ENCODE measurements around the gene EPHB4.
"Not testable (repeated sequence)": the region's sequence is repeated elsewhere in the genome, so short reads cannot be mapped to it uniquely, and the experiment has no call there.

EPHB4 gene

DNA sequence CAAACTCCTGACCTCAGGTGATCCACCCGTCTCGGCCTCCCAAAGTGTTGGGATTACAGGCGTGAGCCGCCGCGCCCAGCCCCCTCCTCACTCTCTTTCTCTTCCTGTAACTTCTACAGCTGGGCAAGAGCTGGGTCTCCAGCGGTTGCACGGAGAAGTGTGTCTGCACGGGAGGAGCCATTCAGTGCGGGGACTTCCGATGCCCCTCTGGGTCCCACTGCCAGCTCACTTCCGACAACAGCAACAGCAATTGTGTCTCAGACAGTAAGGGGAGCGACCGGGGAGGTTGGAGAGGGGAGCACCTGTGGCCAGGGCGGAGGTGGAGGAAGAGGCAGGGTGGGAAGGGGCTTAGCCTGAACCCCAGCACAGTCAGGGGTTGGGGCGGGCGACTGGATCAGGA, 41.4 kb downstream of the EPHB4 start:
- DNase-seq, result no peak

DNA sequence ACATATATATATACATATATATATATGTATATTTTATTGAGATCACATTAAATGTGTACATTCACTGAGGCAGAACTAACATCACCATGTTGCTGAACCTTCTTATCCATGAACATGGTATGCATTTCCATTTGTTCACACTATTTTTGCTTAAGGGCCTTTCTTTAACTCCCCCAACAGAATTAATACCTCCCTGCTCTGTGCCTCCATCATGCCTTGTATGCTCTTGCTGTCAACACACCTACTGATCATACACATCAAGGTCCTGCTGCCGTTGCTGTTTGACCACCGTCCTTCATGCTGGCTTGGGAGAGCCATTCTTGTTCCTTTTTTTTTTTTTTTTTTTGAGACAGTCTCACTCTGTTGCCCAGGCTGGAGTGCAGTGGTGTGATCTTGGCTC, 43.5 kb downstream of the EPHB4 start:
- DNase-seq, result no peak

DNA sequence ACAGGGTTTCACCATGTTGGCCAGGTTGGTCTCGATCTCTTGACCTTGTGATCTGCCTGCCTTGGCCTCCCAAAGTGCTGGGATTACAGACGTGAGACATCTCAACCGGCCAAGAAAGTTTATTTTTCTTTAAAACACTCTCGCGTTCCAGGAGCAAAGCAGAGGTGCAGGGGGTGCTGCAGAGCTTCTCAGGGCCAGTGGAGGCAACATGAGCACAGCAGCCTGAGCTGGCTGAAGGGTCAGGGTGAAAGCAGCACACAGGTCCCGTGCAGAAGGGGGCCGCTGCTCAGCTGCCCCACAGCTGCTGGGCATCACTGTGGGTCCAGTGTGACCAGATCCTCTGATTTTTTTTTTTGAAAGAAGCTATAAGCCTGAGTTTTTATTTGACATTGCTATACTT, 46.1 kb downstream of the EPHB4 start:
- DNase-seq, result no peak

DNA sequence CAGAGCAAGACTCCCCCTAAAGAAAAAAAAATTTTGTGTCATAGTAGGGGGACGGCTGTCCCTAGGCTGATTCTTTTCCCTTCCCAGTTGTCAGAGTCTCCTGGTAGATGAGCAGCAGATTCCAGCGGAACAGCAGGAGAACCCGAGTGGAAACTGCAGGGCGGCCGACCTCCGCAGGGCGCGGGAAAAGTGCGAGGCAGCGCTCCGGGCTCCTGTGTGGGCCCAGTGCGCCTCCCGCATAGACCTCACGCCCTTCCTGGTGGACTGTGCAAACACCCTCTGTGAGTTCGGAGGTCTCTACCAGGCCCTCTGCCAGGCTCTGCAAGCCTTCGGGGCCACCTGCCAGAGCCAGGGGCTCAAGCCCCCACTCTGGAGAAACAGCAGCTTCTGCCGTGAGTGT, 48.0 kb downstream of the EPHB4 start:
- DNase-seq, result no peak

DNA sequence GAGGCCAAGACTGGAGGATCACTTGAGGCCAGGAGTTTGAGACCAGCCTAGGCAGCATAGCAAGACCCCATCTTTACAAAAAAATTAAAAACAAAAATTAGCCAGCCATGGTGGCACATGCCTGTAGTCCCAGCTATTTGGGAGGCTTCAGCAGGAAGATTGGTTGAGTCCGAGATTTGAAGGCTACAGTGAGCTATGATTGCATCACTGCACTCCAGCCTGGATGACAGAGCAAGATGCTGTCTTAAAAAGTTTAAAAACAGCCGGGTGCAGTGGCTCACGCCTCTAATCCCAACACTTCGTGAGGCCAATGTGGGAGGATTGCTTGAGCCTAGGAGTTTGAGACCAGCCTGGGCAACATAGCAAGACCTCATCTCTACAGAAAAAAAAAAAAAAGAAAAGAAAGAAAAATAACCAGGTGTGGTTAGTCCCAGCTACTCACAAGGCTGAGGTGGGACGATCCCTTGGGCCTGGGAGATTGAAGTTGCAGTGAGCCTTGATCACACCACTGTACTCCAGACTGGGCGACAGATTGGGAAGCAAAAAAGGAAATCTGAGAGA, 49.2 kb downstream of the EPHB4 start:
- no peak for DNase-seq

DNA sequence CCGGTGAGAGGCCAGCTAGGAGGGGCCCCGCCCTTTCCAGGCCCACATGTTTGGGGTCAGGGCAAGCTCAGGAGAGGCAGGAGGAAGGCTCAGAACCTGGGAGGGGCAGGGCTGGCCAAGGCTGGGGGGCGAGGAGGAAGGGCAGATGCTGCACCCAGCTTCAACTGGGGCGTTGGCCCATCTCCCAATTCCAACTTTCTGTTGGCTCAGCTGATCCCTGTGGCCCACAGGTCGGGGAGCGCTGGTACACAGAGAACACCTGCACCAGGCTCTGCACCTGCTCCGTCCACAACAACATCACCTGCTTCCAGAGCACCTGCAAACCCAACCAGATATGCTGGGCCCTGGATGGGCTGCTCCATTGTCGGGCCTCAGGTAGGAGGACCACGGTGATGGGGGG, 53.8 kb downstream of the EPHB4 start:
- no peak for DNase-seq

DNA sequence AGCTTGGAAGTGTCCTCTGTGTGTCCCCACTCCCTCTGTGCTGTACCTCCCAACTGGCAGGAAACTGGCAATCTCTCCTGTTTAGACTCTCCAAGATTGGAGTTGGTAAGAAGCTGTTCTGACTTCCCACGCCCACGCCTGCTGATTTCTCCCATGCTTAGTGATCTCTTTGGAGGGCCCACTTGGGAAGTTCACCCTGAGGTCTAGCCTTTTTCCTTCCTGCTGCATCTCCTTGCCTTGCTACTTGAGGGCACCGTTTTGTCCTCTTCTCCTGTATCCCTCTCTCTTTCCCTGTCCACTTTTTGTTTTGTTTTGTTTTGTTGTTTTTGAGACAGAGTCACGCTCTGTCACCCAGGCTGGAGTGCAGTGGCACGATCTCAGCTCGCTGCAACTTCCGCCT, 58.5 kb downstream of the EPHB4 start:
- no peak for DNase-seq

DNA sequence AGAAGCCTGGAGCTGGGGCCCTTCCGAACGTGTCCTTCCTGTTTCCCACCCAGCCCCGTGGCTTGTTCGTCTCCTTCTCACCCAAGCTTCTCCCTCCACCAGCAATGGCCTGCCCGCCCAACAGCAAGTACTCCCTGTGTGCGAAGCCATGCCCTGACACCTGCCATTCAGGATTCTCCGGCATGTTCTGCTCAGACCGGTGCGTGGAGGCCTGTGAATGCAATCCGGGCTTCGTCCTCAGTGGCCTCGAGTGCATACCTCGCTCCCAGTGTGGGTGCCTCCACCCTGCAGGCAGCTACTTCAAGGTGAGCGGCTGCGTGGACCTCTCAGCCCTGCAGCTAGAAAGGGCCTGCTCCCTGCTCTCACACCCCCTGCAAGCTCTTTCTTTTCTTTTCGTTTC, 62.1 kb downstream of the EPHB4 start:
- DNase-seq, result no peak

DNA sequence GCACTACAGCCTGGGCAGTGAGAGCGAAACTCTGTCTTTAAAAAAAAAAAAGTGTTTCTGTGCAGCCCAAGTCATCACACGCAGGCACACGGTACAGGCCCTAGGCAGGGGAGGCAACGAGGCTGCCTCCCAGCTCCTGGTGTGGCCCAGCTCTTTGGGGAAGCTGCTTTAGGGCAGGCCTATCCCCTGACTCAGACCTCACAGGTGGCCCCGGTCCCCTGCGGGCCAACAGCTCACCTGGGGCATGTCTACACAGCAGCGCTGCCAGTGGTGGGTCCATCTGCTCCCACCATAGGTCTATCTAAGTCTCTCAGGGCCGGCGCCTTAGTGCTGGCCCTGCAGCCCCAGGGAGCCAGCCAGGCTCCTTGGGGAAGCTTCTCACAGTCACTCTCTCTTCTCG, 62.5 kb downstream of the EPHB4 start:
- DNase-seq, result no peak

DNA sequence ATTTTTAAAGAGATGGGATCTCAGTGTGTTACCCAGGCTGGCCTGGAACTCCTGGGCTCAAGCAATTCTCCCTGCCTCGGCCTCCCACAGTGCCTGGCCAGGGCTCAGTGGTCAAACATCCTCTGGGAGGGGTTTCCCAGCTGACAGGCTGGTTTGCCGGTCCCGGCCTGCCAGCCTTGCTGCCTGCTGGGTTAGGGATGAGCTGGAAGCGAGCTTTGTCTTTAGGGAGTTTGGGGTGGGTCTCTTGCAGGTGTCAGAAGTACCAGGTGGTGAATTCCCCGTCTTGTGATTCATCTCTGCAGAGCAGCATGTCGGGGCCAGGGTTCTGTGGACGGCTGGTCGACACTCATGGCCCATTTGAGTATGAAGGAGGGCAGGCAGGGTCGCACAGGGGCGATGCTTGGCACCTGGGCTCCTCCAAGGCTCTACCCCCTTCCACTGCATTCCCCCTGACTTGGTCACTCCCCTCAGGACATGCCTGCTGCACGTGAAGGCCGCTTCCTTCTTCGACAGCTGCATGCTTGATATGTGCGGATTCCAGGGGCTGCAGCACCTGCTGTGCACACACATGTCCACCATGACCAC, 63.7 kb downstream of the EPHB4 start:
- DNase-seq, result no peak

DNA sequence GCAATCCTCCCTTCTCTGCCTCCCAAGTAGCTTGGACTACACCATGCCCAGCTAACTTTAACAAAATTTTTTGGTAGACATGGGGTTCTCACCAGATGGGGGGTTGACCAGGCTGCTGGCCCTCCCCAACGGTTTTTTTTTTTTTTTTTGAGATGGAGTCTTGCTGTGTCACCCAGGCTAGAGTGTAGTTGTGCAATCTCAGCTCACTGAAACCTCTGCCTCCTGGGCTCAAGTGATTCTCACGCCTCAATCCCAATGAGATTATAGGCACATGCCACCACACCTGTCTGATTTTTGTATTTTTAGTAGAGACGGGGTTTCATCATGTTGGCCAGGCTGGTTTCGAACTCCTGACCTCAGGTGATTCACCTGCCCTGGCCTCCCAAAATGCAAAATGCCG, 64.5 kb downstream of the EPHB4 start:
- not testable (repeated sequence) for DNase-seq

DNA sequence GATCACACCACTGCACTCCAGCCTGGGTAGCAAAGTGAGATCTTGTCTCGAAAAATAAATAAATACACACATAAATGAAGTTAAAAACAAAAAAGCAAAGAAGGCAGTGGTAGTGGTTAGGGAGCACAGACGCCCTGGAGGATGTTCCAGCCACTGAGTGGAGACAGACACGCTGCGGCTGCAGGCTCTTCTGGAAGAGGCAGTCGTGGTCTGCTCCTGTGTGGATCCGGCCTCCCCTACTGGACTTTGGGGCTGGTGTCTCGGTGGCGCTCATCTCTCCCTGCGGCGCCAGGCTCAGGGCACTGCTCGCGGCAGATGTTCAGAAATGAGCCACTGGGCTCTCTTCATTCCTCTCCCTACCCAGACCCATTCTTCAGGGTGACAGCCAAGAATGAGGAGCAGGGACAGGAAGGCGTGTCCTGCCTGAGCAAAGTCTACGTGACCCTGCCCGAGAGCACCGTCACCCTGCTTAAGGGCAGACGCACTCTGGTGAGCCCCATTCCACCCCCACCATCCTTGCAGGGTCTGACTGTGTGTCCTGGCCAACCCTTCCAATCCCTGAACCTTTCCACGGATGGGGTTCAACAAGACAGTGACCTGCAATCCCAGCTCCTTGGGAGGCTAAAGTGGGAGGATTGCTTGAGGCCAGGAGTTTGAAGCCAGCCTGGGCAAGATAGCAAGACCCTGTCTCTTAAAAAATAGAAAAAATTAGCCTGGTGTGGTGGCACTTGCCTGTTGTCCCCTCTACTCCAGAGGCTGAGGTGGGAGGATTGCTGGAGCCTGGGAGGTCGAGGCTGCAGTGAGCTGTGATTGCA, 67.8 kb downstream of the EPHB4 start:
- no peak for DNase-seq

DNA sequence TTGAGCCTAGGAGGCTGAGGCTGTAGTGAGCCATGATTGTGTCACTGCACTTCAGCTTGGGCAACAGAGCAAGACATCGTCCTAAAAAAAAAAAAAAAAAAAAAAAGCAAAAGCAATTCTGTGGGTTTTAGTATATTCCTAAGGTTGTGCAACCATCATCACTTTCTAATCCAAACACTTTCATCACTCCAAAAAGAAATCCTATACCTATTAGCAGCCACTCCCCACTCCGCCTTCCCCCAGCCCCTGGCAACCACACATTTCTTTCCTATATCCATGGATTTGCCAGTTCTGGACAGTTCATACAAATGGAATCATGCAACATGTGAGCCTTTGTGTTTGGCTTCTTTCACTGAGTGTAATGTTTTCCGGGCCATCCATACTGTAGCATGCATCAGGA, 73.6 kb downstream of the EPHB4 start:
- no peak for DNase-seq

DNA sequence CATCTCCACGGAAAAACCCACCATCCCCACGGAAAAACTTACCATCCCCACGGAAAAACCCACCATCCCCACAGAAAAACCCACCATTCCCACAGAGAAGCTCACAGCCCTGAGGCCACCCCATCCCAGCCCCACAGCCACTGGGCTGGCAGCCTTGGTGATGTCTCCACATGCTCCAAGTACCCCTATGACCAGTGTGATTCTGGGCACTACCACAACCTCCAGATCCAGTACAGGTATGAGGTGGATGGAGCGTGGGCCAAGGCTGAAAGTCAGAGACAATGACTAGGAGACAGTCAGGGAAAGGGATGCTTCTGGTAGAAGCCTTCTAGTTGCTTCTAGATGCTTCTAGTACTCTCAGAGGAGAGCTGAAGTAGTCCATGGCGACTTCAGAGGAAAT, 74.3 kb downstream of the EPHB4 start:
- DNase-seq, result no peak

Measured in right forelimb (tissue), 1 donor.